ENCODE results near the gene LRRC2.

LRRC2 gene

GRCh38 chr3:46566040-46566641, at the start of gene LRRC2:
Gene LRRC2, minus strand, starts transcription at chr3:46566302. Its CDS starts 14,711 bp downstream, at chr3:46551591.
- no peak for TF ChIP-seq CTCF (IDR thresholded peaks at IDR 0.05; ENCODE audit: low read depth, low read length, missing control alignments)
- DNase-seq (ENCODE audit: low read depth) = peak; percentile 8
- H3K4me3 ChIP-seq (ENCODE audit: low read depth, low read length) = peak within 1 kb of the TSS; percentile 45
- in situ Hi-C loops (cut with HindIII; ENCODE audit: low sequenced_read_pairs) = no loop called here

GRCh38 chr3:46615050-46615775, 49.1 kb upstream of the LRRC2 start:
- DNase-seq (ENCODE audit: low read depth) = no peak
- TF ChIP-seq CTCF (IDR thresholded peaks at IDR 0.05; ENCODE audit: low read depth, low read length, missing control alignments) = no peak
- H3K4me3 ChIP-seq (ENCODE audit: low read depth, low read length) = no peak overlapping the region
- in situ Hi-C loops (cut with HindIII; ENCODE audit: low sequenced_read_pairs) = no loop called here

GRCh38 chr3:46614431-46614830, 48.3 kb upstream of the LRRC2 start:
- in situ Hi-C loops (cut with HindIII; ENCODE audit: low sequenced_read_pairs) = no loop called here

GRCh38 chr3:46613313-46614005, 47.4 kb upstream of the LRRC2 start:
- DNase-seq (ENCODE audit: low read depth) = no peak
- no peak for TF ChIP-seq CTCF (IDR thresholded peaks at IDR 0.05; ENCODE audit: low read depth, low read length, missing control alignments)
- in situ Hi-C loops (cut with HindIII; ENCODE audit: low sequenced_read_pairs) = no loop called here
- H3K4me3 ChIP-seq (ENCODE audit: low read depth, low read length) = no peak overlapping the region

More at GRCh38 chr3:46614431-46614830, 48.3 kb upstream of the LRRC2 start:
- H3K4me3 ChIP-seq (ENCODE audit: low read depth, low read length) = no peak overlapping the region
- DNase-seq (ENCODE audit: low read depth) = no peak
- no peak for TF ChIP-seq CTCF (IDR thresholded peaks at IDR 0.05; ENCODE audit: low read depth, low read length, missing control alignments)

- in situ Hi-C loops (cut with HindIII; ENCODE audit: low sequenced_read_pairs) = no loop called here
- DNase-seq (ENCODE audit: low read depth) = no peak
- TF ChIP-seq CTCF (IDR thresholded peaks at IDR 0.05; ENCODE audit: low read depth, low read length, missing control alignments) = no peak
- no peak within 1 kb of the TSS for H3K4me3 ChIP-seq (ENCODE audit: low read depth, low read length)
These were observed 46.2 kb upstream of the LRRC2 start, which contains the start of gene FAM240A for GRCh38 chr3:46612324-46612723. Gene FAM240A, plus strand, starts transcription at chr3:46612525. Its CDS starts 159 bp downstream, at chr3:46612684.

GRCh38 chr3:46609944-46610722, 44.0 kb upstream of the LRRC2 start:
- in situ Hi-C loops (cut with HindIII; ENCODE audit: low sequenced_read_pairs) = loop anchor here (5.0 kb wide), 1 partner anchor 98 kb away; no protein-coding TSS in a partner anchor
- no peak for DNase-seq (ENCODE audit: low read depth)
- H3K4me3 ChIP-seq (ENCODE audit: low read depth, low read length) = no peak overlapping the region

More at GRCh38 chr3:46609944-46610722, 44.0 kb upstream of the LRRC2 start:
- TF ChIP-seq CTCF (IDR thresholded peaks at IDR 0.05; ENCODE audit: low read depth, low read length, missing control alignments) = no peak

Measured in astrocyte of the cerebellum (primary cell).